Measurements from ENCODE around the gene SYNGR4. TPM values are rescaled to one million over a fixed set of nuclear protein-coding genes. Genes with fewer than 3 reads are reported as not detected.

Gene SYNGR4
- total RNA-seq, 1 experiment from 2014 or later, result not detected

GRCh38 chr19:48424694-48425219 is 60.6 kb downstream of the SYNGR4 start:
- H3K9me3 Mint-ChIP-seq, result no peaks in the 10 kb centered on the region
- ATAC-seq (peak; percentile 34; the same call in 1 of the 2 replicates), DNase-seq (ENCODE audit: low spot score) (no peak)
- no peak overlapping the region for H3K4me3 Mint-ChIP-seq
- peaks cover 35% of the 10 kb centered on the region for H3K36me3 Mint-ChIP-seq
- no peaks in the 10 kb centered on the region for H3K27me3 Mint-ChIP-seq (ENCODE audit: low read depth)
- TF ChIP-seq NFE2L1 (CRISPR knock-in tag; IDR thresholded peaks at IDR 0.05) (peak; percentile 91), SP1 (CRISPR knock-in tag; conservative IDR thresholded peaks at IDR 0.05) (no peak)
- CTCF ChIA-PET, result interaction anchor here (0.7 to 2.0 kb wide), 2 partner anchors 34 to 1000 kb away, joined by 3 to 11 read pairs; partner anchors contain the start of genes GFY and KDELR1
- H3K4me1 Mint-ChIP-seq, result peaks cover 6% of the 10 kb centered on the region
- H3K27ac Mint-ChIP-seq, result peak overlapping the region; percentile 98
- POLR2A ChIA-PET, result no interaction called here

Other genes with a start within 250 kb of the SYNGR4 start
- 99.8 to 119 TPM (median 102 TPM) in 3 replicates for gene LIG1, start 194.0 kb upstream of the SYNGR4 start, total RNA-seq (2021)
- gene ZSWIM9, start 193.7 kb upstream of the SYNGR4 start, total RNA-seq (2021), result 12.8 to 15.9 TPM (median 15.7 TPM) in 3 replicates
- gene CARD8, start 108.5 kb upstream of the SYNGR4 start, total RNA-seq (2021), result 23.0 to 31.1 TPM (median 29.8 TPM) in 3 replicates
- 9.8 to 12.7 TPM (median 9.8 TPM) in 3 replicates for gene ZNF114, start 94.3 kb upstream of the SYNGR4 start, total RNA-seq (2021)
- 8.9 to 11.1 TPM (median 10.4 TPM) in 3 replicates for gene EMP3, start 38.8 kb upstream of the SYNGR4 start, total RNA-seq (2021)
- gene TMEM143, start 427 bp upstream of the SYNGR4 start, total RNA-seq (2021), result 20.2 to 29.6 TPM (median 27.0 TPM) in 3 replicates
- 207 to 226 TPM (median 223 TPM) in 3 replicates for gene KDELR1, start 27.2 kb downstream of the SYNGR4 start, total RNA-seq (2021)
- 23.0 to 27.8 TPM (median 25.3 TPM) in 3 replicates for gene GRIN2D, start 29.3 kb downstream of the SYNGR4 start, total RNA-seq (2021)
- 59.8 to 67.2 TPM (median 61.6 TPM) in 3 replicates for gene GRWD1, start 81.6 kb downstream of the SYNGR4 start, total RNA-seq (2021)
- 1.1 to 1.4 TPM (median 1.1 TPM) in 3 replicates for gene KCNJ14, start 91.2 kb downstream of the SYNGR4 start, total RNA-seq (2021)
- 70.4 to 72.6 TPM (median 71.9 TPM) in 3 replicates for gene CYTH2, start 105.0 kb downstream of the SYNGR4 start, total RNA-seq (2021)
- gene LMTK3, start 147.5 kb downstream of the SYNGR4 start, total RNA-seq (2021), result 15.9 to 19.4 TPM (median 19.1 TPM) in 3 replicates
- 0.96 to 2.1 TPM (median 1.3 TPM) in 3 replicates for gene SULT2B1, start 187.8 kb downstream of the SYNGR4 start, total RNA-seq (2021)
- gene SPACA4, start 242.4 kb downstream of the SYNGR4 start, total RNA-seq (2021), result not detected in 3 replicates

Data from WTC11 (cell line).